CD14-positive monocyte (primary cell): ENCODE results near the gene REEP3. TPM values are rescaled to one million over a fixed set of nuclear protein-coding genes. Genes with fewer than 3 reads are reported as not detected.
"Not testable (repeated sequence)": the region's sequence is repeated elsewhere in the genome, so short reads cannot be mapped to it uniquely, and the experiment has no call there.

Experiments used
- DNase-seq, 3 donors: peaks; one replicate each; pipeline ENCODE4 v3.0.0-alpha.2; 2011 to 2022
- H2AFZ ChIP-seq: 2 replicates; pipeline ENCODE4 v1.6.0; 2012; ENCODE audit warnings: mild to moderate bottlenecking, low read depth, low read length, inconsistent platforms; ENCODE audit not compliant: insufficient read depth, poor library complexity, severe bottlenecking
- H3K27ac ChIP-seq, 2 donors: 1 replicate in 1 of 2; 2 replicates in 1 of 2; pipeline ENCODE4 v1.5.1; 2012 to 2013; ENCODE audit warnings: low read length in 2 of 2, control low read depth in 1 of 2, inconsistent platforms in 1 of 2, low read depth in 1 of 2, mild to moderate bottlenecking in 1 of 2
- H3K27me3 ChIP-seq, 2 donors: one replicate each; pipeline versions ENCODE4 v1.6.0 to v1.6.1; 2011 to 2013; ENCODE audit warnings: low read length in 2 of 2; ENCODE audit not compliant: control insufficient read depth in 2 of 2, insufficient read depth in 2 of 2
- H3K36me3 ChIP-seq, 2 donors: replicated peaks in 1 of 2; 1 replicate in 1 of 2; 2 replicates in 1 of 2; pipeline versions ENCODE4 v1.5.1 to v1.6.1; 2012 to 2013; ENCODE audit warnings: low read length in 2 of 2, control low read depth in 1 of 2, inconsistent platforms in 1 of 2, mild to moderate bottlenecking in 1 of 2; ENCODE audit not compliant: insufficient read depth in 2 of 2, control insufficient read depth in 1 of 2
- H3K4me1 ChIP-seq, 2 donors: 1 replicate in 1 of 2; 2 replicates in 1 of 2; pipeline versions ENCODE4 v1.5.1 to v1.6.1; 2012 to 2013; ENCODE audit warnings: low read length in 2 of 2, control low read depth in 1 of 2, inconsistent platforms in 1 of 2, mild to moderate bottlenecking in 1 of 2, moderate library complexity in 1 of 2; ENCODE audit not compliant: insufficient read depth in 2 of 2, control insufficient read depth in 1 of 2
- H3K4me2 ChIP-seq: replicated peaks from 2 replicates; pipeline ENCODE3; 2012; ENCODE audit warnings: low read length, moderate library complexity, mild to moderate bottlenecking; ENCODE audit not compliant: poor library complexity, severe bottlenecking; ENCODE audit errors: extremely low read depth
- H3K4me3 ChIP-seq, 3 experiments: fragments of 200-600 bp in 1 of 3; sonication (generic) in 1 of 3; replicated peaks in 1 of 3; 1 replicate in 2 of 3; 2 replicates in 1 of 3; pipeline ENCODE4 v1.5.1; 2011 to 2013; ENCODE audit warnings: low read length in 3 of 3, mild to moderate bottlenecking in 3 of 3, control low read depth in 2 of 3, low read depth in 2 of 3, inconsistent platforms in 1 of 3, moderate library complexity in 1 of 3
- H3K79me2 ChIP-seq: 2 replicates; pipeline ENCODE4 v1.6.0; 2012; ENCODE audit warnings: mild to moderate bottlenecking, control low read depth, inconsistent platforms, low read length, moderate library complexity; ENCODE audit not compliant: insufficient read depth
- H3K9ac ChIP-seq: 2 replicates; pipeline ENCODE4 v1.6.0; 2017; ENCODE audit warnings: low read length, mild to moderate bottlenecking; ENCODE audit not compliant: insufficient read depth, poor library complexity, severe bottlenecking
- H3K9me3 ChIP-seq, 2 donors: replicated peaks in 1 of 2; 1 replicate in 1 of 2; 2 replicates in 1 of 2; pipeline versions ENCODE4 v1.5.1 to v1.6.1; 2012 to 2013; ENCODE audit warnings: low read length in 2 of 2, control low read depth in 1 of 2; ENCODE audit not compliant: control insufficient read depth in 1 of 2, insufficient read depth in 1 of 2
- H4K20me1 ChIP-seq: 2 replicates; pipeline ENCODE4 v1.6.0; 2012; ENCODE audit warnings: mild to moderate bottlenecking, low read length, control low read depth, moderate library complexity; ENCODE audit not compliant: insufficient read depth
- H3K27ac Mint-ChIP-seq, 7 donors: one replicate each; pipeline ENCODE4 v1.8.0; 2020; ENCODE audit warnings: mild to moderate bottlenecking in 7 of 7, mixed read lengths in 7 of 7, moderate library complexity in 6 of 7, inconsistent platforms in 2 of 7
- H3K27me3 Mint-ChIP-seq, 3 donors: one replicate each; pipeline ENCODE4 v1.8.0; 2021 to 2022; ENCODE audit warnings: low read depth in 3 of 3, mild to moderate bottlenecking in 3 of 3, mixed read lengths in 3 of 3, moderate library complexity in 3 of 3, inconsistent platforms in 1 of 3
- H3K36me3 Mint-ChIP-seq, 2 donors: one replicate each; pipeline ENCODE4 v1.8.0; 2020; ENCODE audit warnings: mixed read lengths in 2 of 2, inconsistent platforms in 1 of 2, mild to moderate bottlenecking in 1 of 2
- H3K4me1 Mint-ChIP-seq: one replicate; pipeline ENCODE4 v1.8.0; 2020; ENCODE audit warnings: mild to moderate bottlenecking, mixed read lengths
- H3K4me3 Mint-ChIP-seq, 2 donors: one replicate each; pipeline ENCODE4 v1.8.0; 2020; ENCODE audit warnings: mild to moderate bottlenecking in 2 of 2, mixed read lengths in 2 of 2, moderate library complexity in 1 of 2
- H3K9me3 Mint-ChIP-seq, 7 donors: one replicate each; pipeline ENCODE4 v1.8.0; 2020 to 2022; ENCODE audit warnings: mixed read lengths in 7 of 7, mild to moderate bottlenecking in 6 of 7, moderate library complexity in 6 of 7, inconsistent platforms in 2 of 7
- CTCF ChIP-seq: fragments of 200-600 bp; IDR thresholded peaks from one replicate; pipeline ENCODE4 v1.8.0; 2022; ENCODE audit warnings: antibody characterized with exemption, mild to moderate bottlenecking
- WGBS: methylation state at CpG from one replicate; pipeline ENCODE4 v1.1.5; 2013; ENCODE audit warnings: missing lambda C conversion rate; ENCODE audit not compliant: insufficient coverage; 5-methylcytosine and 5-hydroxymethylcytosine counted together
- intact Hi-C, 2 donors: fragments of 100-400 bp; cut with micrococcal nuclease; formaldehyde crosslinking; loops; one replicate each; pipeline versions ENCODE4 v1.15.0 to v1.15.1; 2023
- polyA plus RNA-seq, 3 donors: library from polyadenylated mRNA; depleted of rRNA in 1 of 3; unstranded in 2 of 3; stranded (reverse) in 1 of 3; fragments of 300-500 nt in 2 of 3; fragments of >200 nt in 1 of 3; fragmentation: Illumina TruSeq in 2 of 3; gene quantifications; 1 replicate in 2 of 3; 2 replicates in 1 of 3; pipeline ENCODE4 v1.2.3, GENCODE V29; 2012 to 2021

REEP3 gene
- polyA plus RNA-seq, 3 donors = 9.1 to 17.7 (median 17.7) TPM

GRCh38 chr10:63489838-63490237, 31.4 kb upstream of the REEP3 start:
- Histone ChIP-seq H3K4me3 (no peak overlapping the region), H3K9ac (no peak overlapping the region), H3K4me2 (no peak overlapping the region), H4K20me1 (peaks cover 58% of the 10 kb centered on the region), H3K79me2 (peaks cover 76% of the 10 kb centered on the region), H3K27me3 (no peaks in the 10 kb centered on the region), H2AFZ (no peak overlapping the region), H3K4me1 (peaks cover 7% of the 10 kb centered on the region in 2 donors), H3K36me3 (no peaks in the 10 kb centered on the region), H3K27ac (no peak overlapping the region), H3K9me3 (no peaks in the 10 kb centered on the region)
- DNase-seq = no peak
- WGBS = 100% methylated on average over 2 of the region's 3 CpGs
- Mint-ChIP-seq H3K27ac (peak overlapping the region in 1 of 7 donors; percentile 30), H3K27me3 (no peaks in the 10 kb centered on the region), H3K9me3 (peaks cover 0 to 3% (median 0%) of the 10 kb centered on the region in 7 donors), H3K36me3 (no peaks in the 10 kb centered on the region), H3K4me1 (peaks cover 9% of the 10 kb centered on the region), H3K4me3 (no peak overlapping the region)
- no peak for TF ChIP-seq CTCF
- intact Hi-C loops = no loop called here

GRCh38 chr10:63491588-63492316, 29.4 kb upstream of the REEP3 start:
- H3K79me2 ChIP-seq = peaks cover 79% of the 10 kb centered on the region
- peaks cover 15% of the 10 kb centered on the region for H3K4me1 Mint-ChIP-seq
- no peaks in the 10 kb centered on the region for H3K27me3 Mint-ChIP-seq
- H4K20me1 ChIP-seq = peaks cover 51% of the 10 kb centered on the region
- H3K4me2 ChIP-seq = no peak overlapping the region
- peaks cover 0 to 3% (median 0%) of the 10 kb centered on the region in 7 donors for H3K9me3 Mint-ChIP-seq
- no peak overlapping the region for H2AFZ ChIP-seq
- intact Hi-C loops = no loop called here
- H3K9ac ChIP-seq = no peak overlapping the region
- H3K4me3 Mint-ChIP-seq = no peak overlapping the region
- DNase-seq = peak in 2 of 3 donors; percentile 19 to 36
- no peaks in the 10 kb centered on the region for H3K36me3 Mint-ChIP-seq
- peak overlapping the region in 1 of 7 donors; percentile 43 for H3K27ac Mint-ChIP-seq
- H3K27ac ChIP-seq = peak overlapping the region in 1 of 2 donors; percentile 4
- no peaks in the 10 kb centered on the region for H3K9me3 ChIP-seq
- no CpG with 5 or more reads among the region's 8 CpGs for WGBS
- no peak overlapping the region for H3K4me3 ChIP-seq
- H3K27me3 ChIP-seq = no peaks in the 10 kb centered on the region
- peaks cover 7% of the 10 kb centered on the region in 2 donors for H3K4me1 ChIP-seq
- no peak for TF ChIP-seq CTCF
- no peaks in the 10 kb centered on the region for H3K36me3 ChIP-seq

- DNase-seq, intact Hi-C loops, H3K9ac ChIP-seq, H3K4me3 Mint-ChIP-seq, H3K27me3 Mint-ChIP-seq, H3K9me3 Mint-ChIP-seq, H3K9me3 ChIP-seq, H3K4me3 ChIP-seq, H3K27me3 ChIP-seq, H3K36me3 ChIP-seq, H3K4me2 ChIP-seq, H3K36me3 Mint-ChIP-seq, H3K27ac Mint-ChIP-seq, H3K4me1 ChIP-seq, H2AFZ ChIP-seq, H3K27ac ChIP-seq: not testable (repeated sequence)
- H4K20me1 ChIP-seq = peaks cover 46% of the 10 kb centered on the region
- peaks cover 20% of the 10 kb centered on the region for H3K4me1 Mint-ChIP-seq
- 94% methylated on average over 3 of the region's 6 CpGs for WGBS
- H3K79me2 ChIP-seq = peaks cover 82% of the 10 kb centered on the region
Observed at GRCh38 chr10:63492317-63492690, 28.9 kb upstream of the REEP3 start.
